NOMO-1 (cell line): ENCODE measurements around the gene MINDY3.

Experiments
- DNase-seq, 2 experiments: peaks; one replicate each; lab custom pipeline; 2025; ENCODE audit not compliant: unreplicated experiment in 2 of 2; lab: John Stamatoyannopoulos, UW

Gene MINDY3

DNA sequence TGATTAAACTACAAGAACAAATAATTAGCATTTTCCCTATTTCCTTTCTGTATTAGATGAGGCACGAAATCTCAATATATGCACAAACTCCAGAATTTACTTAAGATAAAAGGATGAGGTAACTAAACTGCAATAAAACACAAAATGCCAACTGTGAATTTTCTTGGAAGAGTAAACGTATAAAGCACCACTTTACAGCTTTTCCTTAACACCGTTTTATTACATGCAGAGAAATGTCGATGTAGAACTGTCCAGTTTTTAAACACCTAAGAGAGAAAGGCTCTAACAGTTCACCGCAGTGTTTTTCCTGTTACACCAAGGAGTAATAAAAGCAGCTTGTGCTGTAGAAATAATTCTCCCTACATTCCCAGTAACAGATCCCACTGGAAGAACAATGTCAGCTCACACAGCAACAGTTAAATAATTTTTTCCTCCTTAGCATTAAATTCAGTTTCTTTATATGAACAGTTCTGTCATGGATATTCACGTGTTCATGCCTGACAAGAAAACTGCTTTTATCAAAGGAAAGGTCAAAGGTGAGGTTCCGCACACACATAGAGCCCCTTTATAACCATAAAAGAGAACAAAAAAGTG, 52.0 kb downstream of the MINDY3 start:
- no peak for DNase-seq

GRCh38 chr10:15805395-15806058, 54.8 kb downstream of the MINDY3 start:
- no peak for DNase-seq

DNA sequence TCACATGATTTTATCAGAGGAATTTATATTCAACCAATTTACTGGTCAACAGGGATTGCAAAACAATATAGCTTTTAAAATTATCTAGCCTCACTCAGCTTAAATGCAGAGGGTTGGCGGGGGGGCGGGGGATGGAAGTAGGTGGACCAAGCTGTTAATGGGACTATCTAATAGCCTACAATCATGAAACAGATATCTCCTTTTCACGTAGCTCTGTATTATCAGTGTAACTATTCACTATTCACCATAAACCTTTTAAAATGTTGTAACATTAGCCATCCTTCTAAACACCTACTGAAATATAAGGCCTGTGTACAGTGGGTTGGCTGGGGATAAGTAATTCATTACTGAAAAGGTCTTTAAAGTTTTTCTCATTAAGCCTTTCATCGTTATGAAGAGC, 56.2 kb downstream of the MINDY3 start:
- DNase-seq: no peak

DNA sequence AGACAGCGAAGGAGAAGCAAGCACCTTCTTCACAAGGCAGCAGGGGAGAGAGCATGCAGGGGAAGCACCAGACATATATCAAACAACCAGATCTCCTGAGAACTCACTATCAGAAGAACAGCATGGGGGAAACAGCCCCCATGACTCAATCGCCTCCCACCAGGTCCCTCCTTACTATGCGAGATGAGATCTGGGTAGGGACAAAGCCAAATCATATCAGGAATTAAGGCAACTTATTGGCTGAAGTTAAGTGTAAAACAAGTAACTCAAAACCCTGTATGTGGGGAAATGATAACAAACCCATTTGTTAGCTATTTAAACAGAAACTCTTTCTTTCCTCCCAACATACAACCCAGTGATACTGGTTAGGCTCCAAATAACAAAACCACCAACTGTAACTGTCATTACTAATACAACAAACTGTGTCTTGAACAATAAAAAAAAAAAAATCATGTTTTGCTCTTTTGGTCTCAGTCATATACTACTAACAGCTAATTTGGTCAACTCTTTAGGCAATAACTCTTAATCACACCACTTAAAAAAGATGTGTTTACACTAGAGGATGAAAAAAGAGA, 57.8 kb downstream of the MINDY3 start:
- no peak for DNase-seq

DNA sequence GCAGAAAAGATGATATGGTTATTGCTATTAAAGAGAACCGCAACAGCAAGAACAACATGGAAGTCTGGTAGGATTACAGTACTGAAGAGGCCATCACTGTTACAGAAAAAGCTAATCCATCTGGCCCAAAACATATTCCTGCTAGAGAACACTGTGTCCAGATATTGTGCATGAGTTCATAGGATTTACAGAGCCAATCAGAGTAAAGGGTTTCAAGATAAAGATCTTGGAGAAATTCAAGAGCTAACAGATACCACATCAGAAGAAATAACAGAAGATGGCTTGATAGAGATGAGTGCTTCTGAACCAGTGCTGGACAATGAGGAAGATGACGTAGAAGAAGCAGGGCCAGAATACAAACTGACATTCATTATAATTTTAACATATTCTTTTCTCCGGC, 58.7 kb downstream of the MINDY3 start:
- DNase-seq: no peak

DNA sequence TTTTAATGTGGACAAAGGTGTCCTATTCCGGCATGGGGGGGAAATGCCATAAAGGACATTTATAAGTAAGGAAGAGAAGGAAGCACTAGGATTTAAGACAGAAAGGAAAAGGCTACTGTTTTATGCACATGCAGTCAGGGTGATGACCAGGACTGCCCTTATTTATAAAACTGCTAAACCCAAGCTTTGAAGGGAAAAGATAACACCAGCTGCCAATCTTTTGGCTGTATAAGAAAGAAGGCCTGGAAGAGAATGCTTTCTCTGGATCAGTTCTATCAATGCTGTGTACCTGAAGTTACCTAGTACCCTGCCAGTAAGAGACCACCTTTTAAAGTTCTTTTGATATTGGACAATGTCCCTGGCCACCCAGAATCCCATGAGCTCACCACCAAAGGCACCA, 59.2 kb downstream of the MINDY3 start:
- no peak for DNase-seq

- no peak for DNase-seq
Observed at GRCh38 chr10:15797346-15797745, 63.0 kb downstream of the MINDY3 start.

DNA sequence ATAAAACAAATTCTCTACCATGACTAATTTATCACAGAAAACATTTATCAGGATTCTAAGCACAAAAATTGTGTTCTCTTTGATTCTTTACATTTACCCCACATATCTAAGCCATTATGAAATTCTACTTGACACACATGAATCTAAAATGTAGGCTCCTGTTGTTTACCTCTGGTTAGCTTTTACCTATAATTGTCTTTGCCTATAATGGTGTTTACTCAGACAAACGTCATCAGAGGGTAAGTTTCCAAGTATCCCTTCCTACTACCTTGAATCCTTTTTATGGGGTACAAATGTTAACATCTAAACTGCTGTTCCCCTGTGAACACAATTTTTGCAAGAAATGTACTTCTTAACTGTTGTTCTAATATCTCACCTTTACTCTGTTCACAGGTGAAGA, 63.5 kb downstream of the MINDY3 start:
- DNase-seq: no peak

- no peak for DNase-seq
Observed at GRCh38 chr10:15796098-15796759, 64.1 kb downstream of the MINDY3 start.

- DNase-seq: no peak
Observed at GRCh38 chr10:15795036-15795792, 65.1 kb downstream of the MINDY3 start.

GRCh38 chr10:15794569-15794968, 65.7 kb downstream of the MINDY3 start:
- no peak for DNase-seq

- DNase-seq: no peak
Observed at GRCh38 chr10:15793664-15794063, 66.6 kb downstream of the MINDY3 start.

DNA sequence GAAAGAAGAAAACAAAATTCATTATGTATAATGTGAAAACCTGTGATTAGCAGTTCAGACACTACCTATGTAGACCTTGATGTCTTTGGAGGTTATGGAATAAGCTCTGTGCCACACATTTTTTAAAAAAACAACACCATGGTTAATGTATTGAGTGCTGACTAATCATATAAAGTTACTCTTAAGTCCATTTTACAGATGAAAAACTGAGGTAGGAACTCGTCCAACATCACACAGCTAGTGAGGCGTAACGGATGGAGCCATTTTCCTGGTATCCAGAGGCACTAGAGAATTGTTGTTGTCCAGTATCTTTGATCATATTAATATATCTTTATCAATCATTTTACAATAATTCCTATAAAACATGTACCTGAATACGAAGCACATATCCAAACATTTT, 67.5 kb downstream of the MINDY3 start:
- no peak for DNase-seq

DNA sequence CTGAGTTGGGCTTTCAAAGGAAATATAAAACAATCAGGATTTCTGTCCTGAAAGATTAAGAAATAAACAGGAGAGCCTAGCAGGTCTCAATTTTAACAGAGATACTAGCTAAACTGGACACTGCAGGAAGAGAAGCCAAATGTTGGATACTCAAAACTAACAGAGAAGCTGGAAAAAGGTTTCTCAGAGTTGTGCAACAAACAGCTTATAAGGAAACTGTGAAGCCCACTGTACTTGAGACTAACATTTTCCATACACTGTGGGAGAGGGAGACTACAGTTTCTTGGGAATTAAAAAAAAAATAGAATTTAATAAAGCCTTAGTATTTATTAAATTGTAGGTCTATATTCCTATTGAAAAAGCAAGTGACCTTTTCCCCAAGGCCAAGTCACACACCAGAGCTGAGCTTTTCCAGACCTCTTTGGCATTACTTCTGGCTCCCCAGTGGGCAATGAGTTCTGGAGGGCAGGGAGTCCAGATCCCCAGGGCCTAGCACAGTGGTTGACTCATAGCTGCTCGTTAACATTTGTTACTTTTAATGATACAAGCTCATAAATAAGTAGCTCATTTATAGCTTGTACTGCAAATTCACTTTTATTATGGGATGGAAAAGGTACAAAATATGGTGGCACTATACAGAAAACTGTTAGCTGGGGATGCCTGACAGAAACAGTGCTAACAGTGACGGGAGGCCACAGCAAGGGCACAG, 68.3 kb downstream of the MINDY3 start:
- no peak for DNase-seq

GRCh38 chr10:15789793-15790525, 70.3 kb downstream of the MINDY3 start:
- DNase-seq: no peak

DNA sequence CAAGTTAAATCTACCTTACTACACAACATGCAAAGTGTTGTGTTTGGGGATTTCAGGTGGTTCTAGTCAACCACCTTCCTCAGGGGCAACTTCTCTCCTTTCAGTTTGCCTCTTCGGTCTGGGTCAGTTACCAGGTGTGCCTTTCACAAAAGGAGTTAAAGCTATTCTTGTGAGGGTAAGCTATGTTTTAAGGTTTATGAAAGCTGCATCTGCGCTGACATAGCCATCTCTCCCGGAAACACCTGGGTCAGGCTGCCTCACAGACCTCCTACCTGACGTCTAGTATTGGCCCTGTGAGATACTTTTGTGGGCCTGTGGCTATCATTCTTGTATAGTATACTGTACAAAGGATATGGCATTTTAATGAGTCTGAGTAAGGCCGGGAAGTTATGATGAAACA, 72.9 kb downstream of the MINDY3 start:
- no peak for DNase-seq

GRCh38 chr10:15784662-15785300, 75.5 kb downstream of the MINDY3 start:
- DNase-seq: no peak

DNA sequence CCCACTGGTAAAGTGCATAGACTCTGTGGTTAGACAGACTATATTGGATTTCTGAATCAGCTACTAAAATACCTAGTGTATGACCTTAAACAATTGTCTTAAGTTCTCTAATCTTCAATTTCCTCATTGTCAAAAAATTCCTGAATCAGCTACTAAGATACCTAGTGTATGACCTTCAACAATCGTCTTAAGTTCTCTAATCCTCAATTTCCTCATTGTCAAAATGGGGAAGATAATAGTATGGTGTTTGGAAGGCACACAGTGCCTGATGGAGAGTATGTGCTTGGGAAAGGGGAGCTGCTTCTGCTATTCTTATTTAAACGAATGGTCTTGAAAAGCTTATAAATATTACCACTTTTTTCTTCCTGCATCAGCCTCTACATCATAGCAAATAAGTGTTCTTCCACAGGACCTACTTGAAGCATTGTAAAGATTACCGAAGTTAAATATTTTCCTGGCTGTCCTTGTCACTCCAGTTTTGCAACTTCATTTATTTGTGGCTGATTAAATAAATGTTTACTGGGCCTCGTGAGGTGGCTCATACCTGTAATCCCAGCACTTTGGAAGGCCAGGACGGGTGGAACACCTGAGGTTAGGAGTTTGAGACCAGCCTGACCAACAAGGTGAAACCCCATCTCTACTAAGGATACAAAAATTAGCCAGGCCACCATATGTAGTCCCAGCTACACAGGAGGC, 76.2 kb downstream of the MINDY3 start:
- DNase-seq: no peak

DNA sequence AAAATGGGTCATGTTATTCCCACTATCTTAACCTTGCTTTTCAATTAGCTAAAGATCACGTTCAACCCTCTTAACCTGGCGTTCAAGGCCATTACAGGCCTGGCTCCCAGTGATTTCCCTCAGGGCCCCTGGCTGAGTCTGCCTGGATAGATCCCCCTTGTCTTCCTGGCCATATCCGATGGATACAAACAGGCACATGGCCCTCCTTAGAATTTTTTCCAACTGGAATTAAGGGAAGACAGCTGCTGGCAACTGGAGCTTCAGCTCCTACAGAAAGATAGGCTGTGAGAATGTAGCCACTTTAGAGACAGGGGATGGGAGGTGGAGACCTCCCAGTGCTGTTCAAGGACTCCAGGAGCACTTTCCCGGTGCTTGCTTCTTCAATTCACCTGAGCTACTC, 77.5 kb downstream of the MINDY3 start:
- DNase-seq: no peak
